Measurements from ENCODE around the gene VPS13D. TPM values are rescaled to one million over a fixed set of nuclear protein-coding genes. Genes with fewer than 3 reads are reported as not detected.

The VPS13D gene

GRCh38 chr1:12554521-12555305 is 324.9 kb downstream of the VPS13D start:
- H3K4me3 ChIP-seq (ENCODE audit: low read length) = no peak overlapping the region
- no peak overlapping the region for H3K9ac ChIP-seq (ENCODE audit: low read depth, low read length)
- H3K4me2 ChIP-seq (ENCODE audit: low read length) = no peak overlapping the region
- H3K36me3 ChIP-seq (ENCODE audit: insufficient read depth, low read length) = no peaks in the 10 kb centered on the region
- no peaks in the 10 kb centered on the region for H3K9me3 ChIP-seq (replicated peaks; ENCODE audit: low read length)
- peaks cover 28% of the 10 kb centered on the region for H3K4me1 ChIP-seq (ENCODE audit: control insufficient read depth, insufficient read depth, low read length)
- peaks cover 37% of the 10 kb centered on the region for H3K27me3 ChIP-seq (ENCODE audit: control insufficient read depth, insufficient read depth, low read length)

- no peaks in the 10 kb centered on the region for H3K9me3 ChIP-seq (replicated peaks; ENCODE audit: low read length)
- H3K4me1 ChIP-seq (ENCODE audit: control insufficient read depth, insufficient read depth, low read length) = peaks cover 21% of the 10 kb centered on the region
- no peak overlapping the region for H3K9ac ChIP-seq (ENCODE audit: low read depth, low read length)
- peaks cover 37% of the 10 kb centered on the region for H3K27me3 ChIP-seq (ENCODE audit: control insufficient read depth, insufficient read depth, low read length)
- no peak overlapping the region for H3K4me3 ChIP-seq (ENCODE audit: low read length)
- H3K36me3 ChIP-seq (ENCODE audit: insufficient read depth, low read length) = no peaks in the 10 kb centered on the region
- H3K4me2 ChIP-seq (ENCODE audit: low read length) = no peak overlapping the region
Observed at GRCh38 chr1:12555411-12556367, 325.9 kb downstream of the VPS13D start.

DNA sequence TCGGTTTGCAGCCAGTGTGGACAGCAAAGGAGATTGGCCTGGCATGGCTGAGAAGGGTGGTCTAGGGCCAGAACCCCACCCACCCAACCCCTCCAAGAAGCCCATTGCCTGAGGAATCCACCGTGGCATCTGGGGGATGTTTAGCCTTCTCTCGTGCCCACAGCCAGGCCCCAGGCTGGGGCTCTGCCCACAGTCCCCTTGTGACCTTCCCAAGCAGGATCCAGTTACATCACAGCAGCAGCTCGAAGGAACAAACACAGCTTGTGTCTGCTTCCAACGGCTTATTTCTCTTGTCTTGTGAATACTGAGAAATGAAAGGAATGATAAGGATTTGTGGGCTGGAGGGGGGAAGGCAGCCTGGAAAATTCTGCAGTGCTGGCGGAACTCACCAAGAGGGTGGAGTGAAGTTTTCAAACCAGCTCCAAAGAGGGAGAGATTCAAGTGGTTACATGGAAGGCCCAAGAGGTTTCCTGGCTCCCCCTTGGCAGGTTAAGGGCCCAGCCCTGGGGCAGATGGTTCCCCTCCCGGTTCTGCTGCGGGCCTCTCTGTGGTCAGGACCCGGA is 326.6 kb downstream of the VPS13D start:
- Histone ChIP-seq H3K4me2 (ENCODE audit: low read length) (no peak overlapping the region), H3K9me3 (replicated peaks; ENCODE audit: low read length) (no peaks in the 10 kb centered on the region), H3K27me3 (ENCODE audit: control insufficient read depth, insufficient read depth, low read length) (peaks cover 37% of the 10 kb centered on the region), H3K9ac (ENCODE audit: low read depth, low read length) (peak overlapping the region; percentile 63), H3K4me1 (ENCODE audit: control insufficient read depth, insufficient read depth, low read length) (peaks cover 21% of the 10 kb centered on the region), H3K4me3 (ENCODE audit: low read length) (no peak overlapping the region), H3K36me3 (ENCODE audit: insufficient read depth, low read length) (no peaks in the 10 kb centered on the region)

GRCh38 chr1:12556957-12557935 is 327.4 kb downstream of the VPS13D start:
- Histone ChIP-seq H3K4me3 (ENCODE audit: low read length) (no peak overlapping the region), H3K9me3 (replicated peaks; ENCODE audit: low read length) (no peaks in the 10 kb centered on the region), H3K27me3 (ENCODE audit: control insufficient read depth, insufficient read depth, low read length) (peaks cover 31% of the 10 kb centered on the region), H3K4me1 (ENCODE audit: control insufficient read depth, insufficient read depth, low read length) (peaks cover 21% of the 10 kb centered on the region), H3K36me3 (ENCODE audit: insufficient read depth, low read length) (no peaks in the 10 kb centered on the region), H3K9ac (ENCODE audit: low read depth, low read length) (peak overlapping the region; percentile 63), H3K4me2 (ENCODE audit: low read length) (no peak overlapping the region)

- Histone ChIP-seq H3K36me3 (ENCODE audit: insufficient read depth, low read length) (no peaks in the 10 kb centered on the region), H3K9me3 (replicated peaks; ENCODE audit: low read length) (peaks cover 3% of the 10 kb centered on the region), H3K27me3 (ENCODE audit: control insufficient read depth, insufficient read depth, low read length) (peaks cover 10% of the 10 kb centered on the region), H3K4me1 (ENCODE audit: control insufficient read depth, insufficient read depth, low read length) (peaks cover 15% of the 10 kb centered on the region), H3K9ac (ENCODE audit: low read depth, low read length) (no peak overlapping the region), H3K4me3 (ENCODE audit: low read length) (no peak overlapping the region), H3K4me2 (ENCODE audit: low read length) (no peak overlapping the region)
Observed at GRCh38 chr1:12561121-12561520, 331.3 kb downstream of the VPS13D start.

Small RNA genes lying within 50 kb of the gene (small RNA-seq; reads per million reads assigned to genes)
- gene MIR4632 (not detected), gene RF00156 (not detected), gene SNORA59A (not detected)

Data from skeletal muscle satellite cell (primary cell).